Ovary (tissue), 9 donors: ENCODE measurements around the gene CRAT. TPM values are rescaled to one million over a fixed set of nuclear protein-coding genes. Genes with fewer than 3 reads are reported as not detected.
"Not testable (repeated sequence)": the region's sequence is repeated elsewhere in the genome, so short reads cannot be mapped to it uniquely, and the experiment has no call there.

ENCODE experiments used
- DNase-seq, 5 donors: peaks; one replicate each; pipeline ENCODE4 v3.0.0-alpha.2; 2019 to 2020
- H3K27ac ChIP-seq, 2 donors: fragments of 200-600 bp; one replicate each; pipeline versions ENCODE4 v1.5.1 to v1.8.0; 2019 to 2022
- H3K27me3 ChIP-seq: fragments of 200-600 bp; one replicate; pipeline ENCODE4 v1.8.0; 2022
- H3K36me3 ChIP-seq: fragments of 200-600 bp; sonication (generic); one replicate; pipeline ENCODE4 v1.5.1; 2019
- H3K4me1 ChIP-seq: one replicate; pipeline ENCODE4 v1.8.1; 2013; ENCODE audit warnings: mild to moderate bottlenecking, moderate library complexity; ENCODE audit not compliant: insufficient read depth
- H3K4me3 ChIP-seq: fragments of 200-600 bp; sonication (generic); one replicate; pipeline ENCODE4 v1.5.1; 2017
- H3K9me3 ChIP-seq, 2 donors: fragments of 200-600 bp in 1 of 2; sonication (generic) in 1 of 2; one replicate each; pipeline versions ENCODE4 v1.5.1 to v1.8.1; 2013 to 2019; ENCODE audit warnings: mild to moderate bottlenecking in 1 of 2, moderate library complexity in 1 of 2
- EP300 ChIP-seq: sonication (generic); formaldehyde crosslinking; IDR thresholded peaks from one replicate; pipeline ENCODE4 v1.6.1; 2017; ENCODE audit warnings: antibody characterized with exemption
- POLR2A ChIP-seq: fragments of 450-650 bp; IDR thresholded peaks from one replicate; pipeline ENCODE4 v1.6.1; 2017; ENCODE audit warnings: antibody characterized with exemption, mild to moderate bottlenecking, moderate library complexity
- WGBS, 3 donors: extraction: QIAGEN DNeasy Blood & Tissue Kit in 1 of 3; methylation state at CpG; one replicate each; pipeline versions ENCODE4 v1.1.5 to v1.1.7; 2013 to 2017; 5-methylcytosine and 5-hydroxymethylcytosine counted together
- intact Hi-C, 4 donors: fragments of 100-400 bp; cut with DNase I; formaldehyde crosslinking; loops; one replicate each; pipeline versions ENCODE4 v1.11.0 to v1.15.1; 2022 to 2023
- polyA plus RNA-seq, 2 donors: library from polyadenylated mRNA; stranded (reverse); fragments of 200-250 nt in 1 of 2; fragments of 350-450 nt in 1 of 2; fragmentation: Illumina TruSeq in 1 of 2; extraction: RNeasy Lipid Tissue Mini Kit (QIAGEN cat#74804) in 1 of 2; gene quantifications; one replicate each; pipeline ENCODE4 v1.2.3, GENCODE V29; 2013 to 2014
- total RNA-seq, 7 donors: library from RNA; depleted of rRNA in 2 of 7; stranded (reverse); fragments of >200 nt in 2 of 7; fragmentation: NEBNext Ultra II Directional in 3 of 7; extraction: Animal tissue kit (Norgen Biotek cat#: 25700) in 3 of 7; gene quantifications; one replicate each; pipeline versions ENCODE4 v1.1.0 to v1.2.4, GENCODE V29; 2016 to 2023
- TF ChIP-seq, protein P1 (sequence below), 3 donors: fragments of 450-650 bp in 2 of 3; fragments of 200-600 bp in 1 of 3; IDR thresholded peaks; one replicate each; pipeline versions ENCODE4 v1.5.1 to v1.8.0; 2016 to 2022; ENCODE audit warnings: antibody characterized with exemption in 3 of 3, mild to moderate bottlenecking in 1 of 3
- donor health status: DM: no; HTN: no; CAD: no; lungs with moderate emphysema.
- donor health status: DM: no; HTN: no; CAD: no.
- donor health status: Bipolar disorder and iron deficiency.
- donor health status: DM: yes; HTN: yes; CAD: no.
- donor health status: DM: no; HTN: no; CAD: no.
- donor health status: DM: yes; HTN: yes; CAD: no.

Gene CRAT
- total and polyA plus RNA-seq, 9 donors: 23.0 to 42.7 (median 37.1) TPM

DNA sequence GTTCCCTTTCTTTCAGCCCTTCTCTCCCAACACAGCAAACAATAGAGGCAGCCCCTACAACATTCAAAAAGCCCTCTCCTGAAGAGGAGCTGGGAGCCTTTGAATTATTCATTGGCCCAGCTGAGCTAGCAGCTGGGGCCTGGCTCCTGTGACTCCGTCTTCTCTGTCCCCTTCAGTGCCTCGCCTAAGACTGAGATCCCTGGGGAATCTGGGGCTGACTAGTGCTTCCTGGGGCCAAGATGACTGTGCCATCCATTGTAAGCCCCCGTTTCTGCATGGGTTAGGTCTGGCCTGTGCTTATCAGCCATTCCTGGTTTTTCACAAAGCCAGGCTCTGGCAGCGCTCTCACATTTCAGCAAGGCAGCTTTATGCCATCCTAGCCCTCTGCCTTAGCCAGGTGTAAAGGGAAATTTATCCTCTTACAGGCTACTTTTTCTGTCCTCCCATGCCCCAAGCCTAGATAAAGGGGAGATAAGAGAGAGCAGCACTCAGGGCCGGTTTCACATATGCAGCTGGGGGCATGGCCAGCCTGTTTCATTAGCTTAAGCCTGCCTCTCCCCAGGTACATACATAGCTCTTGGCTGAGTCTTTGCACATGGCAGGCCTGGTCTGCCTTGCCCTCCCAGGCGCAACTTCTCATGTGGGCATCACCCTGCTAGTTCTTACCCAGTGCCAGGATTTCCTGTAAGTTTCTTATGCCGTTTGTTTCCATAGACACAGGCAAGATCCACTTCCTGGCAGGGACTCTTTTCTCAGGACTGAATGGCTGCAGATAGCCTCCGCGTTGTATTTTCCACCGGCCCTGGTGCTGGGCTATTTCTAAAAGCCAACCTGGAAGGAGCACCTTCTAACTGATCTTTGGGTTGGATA, 16.4 kb upstream of the CRAT start:
- Histone ChIP-seq H3K4me1 (no peaks in the 10 kb centered on the region), H3K36me3 (no peaks in the 10 kb centered on the region), H3K27ac (no peak overlapping the region), H3K4me3 (no peak overlapping the region), H3K9me3 (no peaks in the 10 kb centered on the region), H3K27me3 (no peaks in the 10 kb centered on the region)
- intact Hi-C loops: loop anchor here in 1 of 4 donors (10.0 kb wide), 1 partner anchor 658 kb away; no protein-coding TSS in a partner anchor
- DNase-seq: no peak
- no peak for TF ChIP-seq POLR2A
- TF ChIP-seq, protein P1, sequence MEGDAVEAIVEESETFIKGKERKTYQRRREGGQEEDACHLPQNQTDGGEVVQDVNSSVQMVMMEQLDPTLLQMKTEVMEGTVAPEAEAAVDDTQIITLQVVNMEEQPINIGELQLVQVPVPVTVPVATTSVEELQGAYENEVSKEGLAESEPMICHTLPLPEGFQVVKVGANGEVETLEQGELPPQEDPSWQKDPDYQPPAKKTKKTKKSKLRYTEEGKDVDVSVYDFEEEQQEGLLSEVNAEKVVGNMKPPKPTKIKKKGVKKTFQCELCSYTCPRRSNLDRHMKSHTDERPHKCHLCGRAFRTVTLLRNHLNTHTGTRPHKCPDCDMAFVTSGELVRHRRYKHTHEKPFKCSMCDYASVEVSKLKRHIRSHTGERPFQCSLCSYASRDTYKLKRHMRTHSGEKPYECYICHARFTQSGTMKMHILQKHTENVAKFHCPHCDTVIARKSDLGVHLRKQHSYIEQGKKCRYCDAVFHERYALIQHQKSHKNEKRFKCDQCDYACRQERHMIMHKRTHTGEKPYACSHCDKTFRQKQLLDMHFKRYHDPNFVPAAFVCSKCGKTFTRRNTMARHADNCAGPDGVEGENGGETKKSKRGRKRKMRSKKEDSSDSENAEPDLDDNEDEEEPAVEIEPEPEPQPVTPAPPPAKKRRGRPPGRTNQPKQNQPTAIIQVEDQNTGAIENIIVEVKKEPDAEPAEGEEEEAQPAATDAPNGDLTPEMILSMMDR (IDR thresholded peaks at IDR 0.05): no peak
- TF ChIP-seq EP300: no peak
- WGBS, 3 donors: 80 to 83% (median 81%) methylated on average over 10 of the region's 10 CpGs

DNA sequence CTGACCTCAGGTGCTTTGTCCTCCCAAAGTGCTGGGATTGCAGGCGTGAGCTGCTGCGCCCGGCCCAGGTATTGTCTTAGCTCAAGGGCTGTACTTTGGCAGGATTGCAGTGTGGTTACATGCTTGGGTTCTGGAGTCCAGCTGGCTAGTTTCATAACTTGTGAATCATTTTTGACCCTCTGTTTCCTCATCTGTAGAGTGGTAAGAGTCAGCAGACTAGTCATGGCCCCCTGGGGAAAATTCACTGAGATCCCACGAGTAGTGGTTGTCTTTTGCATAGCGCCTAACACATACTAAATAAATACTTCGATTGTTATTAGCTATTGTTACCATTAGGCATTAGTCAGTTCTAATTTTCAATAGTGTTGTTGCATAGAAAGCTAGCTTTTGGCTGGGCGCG, 14.9 kb upstream of the CRAT start:
- no peaks in the 10 kb centered on the region for H3K27me3 ChIP-seq
- intact Hi-C loops: loop anchor here in 1 of 4 donors (10.0 kb wide), 1 partner anchor 659 kb away; no protein-coding TSS in a partner anchor
- WGBS, 3 donors: 81 to 86% (median 85%) methylated on average over 8 of the region's 8 CpGs
- H3K4me1 ChIP-seq: no peaks in the 10 kb centered on the region
- TF ChIP-seq POLR2A (no peak), EP300 (no peak)
- TF ChIP-seq, protein P1 (IDR thresholded peaks at IDR 0.05): no peak
- H3K4me3 ChIP-seq: no peak overlapping the region
- no peaks in the 10 kb centered on the region for H3K9me3 ChIP-seq
- no peak for DNase-seq
- no peak overlapping the region for H3K27ac ChIP-seq
- H3K36me3 ChIP-seq: no peaks in the 10 kb centered on the region

DNA sequence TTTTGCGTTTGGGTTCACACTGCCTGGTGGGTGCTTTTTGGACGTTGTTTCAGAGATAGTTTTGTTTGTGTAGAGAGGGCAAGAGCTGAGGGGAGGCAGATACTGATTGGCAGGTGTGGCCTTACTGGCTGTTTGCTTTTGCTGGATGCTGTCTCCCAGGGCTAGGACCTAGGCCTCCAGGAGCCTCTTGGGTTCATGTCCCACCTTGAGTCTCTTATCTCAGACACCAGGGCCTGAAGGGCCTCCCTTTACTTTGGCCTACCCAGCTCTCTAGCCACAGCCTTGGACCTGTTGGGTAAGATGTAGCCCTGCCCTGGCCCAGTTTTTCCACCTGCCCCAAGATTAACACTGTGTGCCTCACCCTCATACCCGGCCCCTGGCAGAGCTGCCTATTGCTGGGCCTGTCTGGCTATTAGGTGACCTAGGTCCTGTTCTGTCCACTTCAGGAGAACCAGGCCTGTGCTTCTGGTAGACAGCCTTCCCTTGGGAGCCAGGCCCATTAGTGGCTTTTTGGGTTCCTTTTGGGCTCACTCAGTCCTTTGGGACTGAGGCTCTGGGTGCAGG, 14.0 kb upstream of the CRAT start:
- no peak for TF ChIP-seq EP300
- TF ChIP-seq, protein P1 (IDR thresholded peaks at IDR 0.05): no peak
- no peaks in the 10 kb centered on the region for H3K4me1 ChIP-seq
- intact Hi-C loops: loop anchor here in 1 of 4 donors (10.0 kb wide), 1 partner anchor 660 kb away; no protein-coding TSS in a partner anchor
- no peak for DNase-seq
- H3K27ac ChIP-seq: no peak overlapping the region
- 68 to 71% (median 69%) methylated on average over 3 of the region's 3 CpGs for WGBS, 3 donors
- H3K4me3 ChIP-seq: no peak overlapping the region
- H3K27me3 ChIP-seq: no peaks in the 10 kb centered on the region
- H3K9me3 ChIP-seq: no peaks in the 10 kb centered on the region
- H3K36me3 ChIP-seq: no peaks in the 10 kb centered on the region

DNA sequence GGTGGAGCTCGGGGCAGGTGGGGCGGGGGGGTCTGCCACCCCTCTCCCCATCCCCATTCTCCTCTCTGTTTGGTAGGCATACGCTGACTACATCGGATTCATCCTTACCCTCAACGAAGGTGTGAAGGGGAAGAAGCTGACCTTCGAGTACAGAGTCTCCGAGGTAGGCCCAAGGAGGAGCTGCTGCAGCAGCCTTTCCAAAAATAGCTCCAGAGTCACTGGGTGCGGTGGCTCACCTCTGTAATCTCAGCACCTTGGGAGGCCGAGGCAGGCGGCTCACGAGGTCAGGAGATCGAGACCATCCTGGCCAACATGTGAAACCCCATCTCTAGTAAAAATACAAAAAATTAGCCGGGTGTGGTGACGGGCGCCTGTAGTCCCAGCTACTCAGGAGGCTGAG, 12.4 kb upstream of the CRAT start:
- H3K4me1 ChIP-seq, H3K4me3 ChIP-seq, DNase-seq, H3K27me3 ChIP-seq, H3K9me3 ChIP-seq, H3K27ac ChIP-seq, H3K36me3 ChIP-seq: not testable (repeated sequence)
- intact Hi-C loops: loop anchor here in 1 of 4 donors (10.0 kb wide), 1 partner anchor 662 kb away; no protein-coding TSS in a partner anchor
- WGBS, 3 donors: 84 to 94% (median 93%) methylated on average over 15 of the region's 15 CpGs

DNA sequence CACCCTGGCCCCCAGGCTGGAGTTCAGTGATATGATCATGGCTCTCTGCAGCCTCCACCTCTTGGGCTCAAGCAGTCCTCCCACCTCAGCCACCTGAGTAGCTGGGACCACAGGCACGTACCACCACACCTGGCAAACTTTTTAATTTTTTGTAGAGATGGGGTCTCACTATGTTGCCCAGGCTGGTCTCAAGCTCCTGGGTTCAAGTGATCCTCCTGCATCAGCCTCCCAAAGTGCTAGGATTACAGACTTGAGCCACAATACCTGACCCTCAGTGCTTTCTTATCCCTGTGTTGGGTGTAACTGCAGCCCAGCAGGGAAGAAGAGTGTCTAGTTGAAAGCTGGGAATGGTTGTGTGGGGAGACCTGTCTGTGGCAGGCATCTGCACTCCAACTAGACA, 11.5 kb upstream of the CRAT start:
- H3K4me3 ChIP-seq: no peak overlapping the region
- WGBS, 3 donors: 91 to 100% (median 92%) methylated on average over 1 of the region's 1 CpG
- no peak overlapping the region for H3K27ac ChIP-seq
- no peaks in the 10 kb centered on the region for H3K27me3 ChIP-seq
- no peaks in the 10 kb centered on the region for H3K4me1 ChIP-seq
- H3K36me3 ChIP-seq: no peaks in the 10 kb centered on the region
- H3K9me3 ChIP-seq: no peaks in the 10 kb centered on the region
- TF ChIP-seq POLR2A (no peak), EP300 (no peak)
- TF ChIP-seq, protein P1 (IDR thresholded peaks at IDR 0.05): no peak
- no peak for DNase-seq
- intact Hi-C loops: loop anchor here in 1 of 4 donors (10.0 kb wide), 1 partner anchor 663 kb away; no protein-coding TSS in a partner anchor
